A673 (cell line): Measurements from ENCODE around the gene THNSL1.

Experiments used
- CTCF ChIP-seq: fragments of 300-800, 200-600 bp; sonication (generic); conservative IDR thresholded peaks from 2 replicates; pipeline ENCODE4 v1.5.1; 2017; ENCODE audit warnings: low read depth, mild to moderate bottlenecking, antibody characterized with exemption, low read length, moderate library complexity, mixed read lengths
- EZH2 ChIP-seq: fragments of 200-600 bp; sonication (generic); IDR thresholded peaks from 2 replicates; pipeline ENCODE4 v1.6.1; 2017; ENCODE audit warnings: borderline replicate concordance, low read depth, mild to moderate bottlenecking, mixed read lengths, antibody characterized with exemption, low read length; ENCODE audit not compliant: poor library complexity, severe bottlenecking

- TF ChIP-seq CTCF (no peak), EZH2 (no peak)
Observed at GRCh38 chr10:25014579-25014978, 1.8 kb upstream of the THNSL1 start.
